Measurements from ENCODE around the gene CRMP1.

Gene CRMP1
- 0 to 0.08 (median 0) reads per million in 4 donors for total RNA-seq

GRCh38 chr4:5893004-5893580 is at the start of gene CRMP1:
TSS of gene CRMP1 (minus strand) at chr4:5893086. CDS start at chr4:5892969, 117 bp downstream.
- DNase-seq, result no peak

GRCh38 chr4:5941601-5942000 is 48.7 kb upstream of the CRMP1 start:
- no peak for DNase-seq

GRCh38 chr4:5940470-5941203 is 47.8 kb upstream of the CRMP1 start:
- no peak for DNase-seq

GRCh38 chr4:5933996-5934831 is 41.3 kb upstream of the CRMP1 start:
- no peak for DNase-seq

GRCh38 chr4:5933116-5933515 is 40.2 kb upstream of the CRMP1 start:
- no peak for DNase-seq

GRCh38 chr4:5932035-5932568 is 39.2 kb upstream of the CRMP1 start:
- no peak for DNase-seq

GRCh38 chr4:5931526-5931925 is 38.6 kb upstream of the CRMP1 start:
- DNase-seq, result no peak

- no peak for DNase-seq
Measured at GRCh38 chr4:5930876-5931275, 38.0 kb upstream of the CRMP1 start.

GRCh38 chr4:5930456-5930855 is 37.6 kb upstream of the CRMP1 start:
- DNase-seq, result no peak

- DNase-seq, result no peak
Measured at GRCh38 chr4:5928844-5929420, 36.0 kb upstream of the CRMP1 start.

GRCh38 chr4:5928274-5928673 is 35.4 kb upstream of the CRMP1 start:
- DNase-seq, result no peak

- no peak for DNase-seq
Measured at GRCh38 chr4:5927747-5928146, 34.9 kb upstream of the CRMP1 start.

GRCh38 chr4:5927116-5927515 is 34.2 kb upstream of the CRMP1 start:
- DNase-seq, result no peak

GRCh38 chr4:5926598-5926997 is 33.7 kb upstream of the CRMP1 start:
- DNase-seq, result no peak

GRCh38 chr4:5925419-5926200 is 32.7 kb upstream of the CRMP1 start:
- DNase-seq, result no peak

- DNase-seq, result no peak
Measured at GRCh38 chr4:5924461-5925125, 31.7 kb upstream of the CRMP1 start.

GRCh38 chr4:5923376-5923775 is 30.5 kb upstream of the CRMP1 start:
- no peak for DNase-seq

- DNase-seq, result no peak
Measured at GRCh38 chr4:5922556-5922955, 29.7 kb upstream of the CRMP1 start.

GRCh38 chr4:5921981-5922380 is 29.1 kb upstream of the CRMP1 start:
- no peak for DNase-seq

GRCh38 chr4:5921101-5921980 is 28.5 kb upstream of the CRMP1 start:
- DNase-seq, result no peak

GRCh38 chr4:5919571-5919970 is 26.7 kb upstream of the CRMP1 start:
- no peak for DNase-seq

Data from T-helper 1 cell (primary cell).